ENCODE data around the gene TMEM271.

Gene TMEM271

GRCh38 chr4:622996-623913 is 47.2 kb upstream of the TMEM271 start:
- TF ChIP-seq CTCF (IDR thresholded peaks at IDR 0.05; ENCODE audit: low read depth, low read length), result no peak

DNA sequence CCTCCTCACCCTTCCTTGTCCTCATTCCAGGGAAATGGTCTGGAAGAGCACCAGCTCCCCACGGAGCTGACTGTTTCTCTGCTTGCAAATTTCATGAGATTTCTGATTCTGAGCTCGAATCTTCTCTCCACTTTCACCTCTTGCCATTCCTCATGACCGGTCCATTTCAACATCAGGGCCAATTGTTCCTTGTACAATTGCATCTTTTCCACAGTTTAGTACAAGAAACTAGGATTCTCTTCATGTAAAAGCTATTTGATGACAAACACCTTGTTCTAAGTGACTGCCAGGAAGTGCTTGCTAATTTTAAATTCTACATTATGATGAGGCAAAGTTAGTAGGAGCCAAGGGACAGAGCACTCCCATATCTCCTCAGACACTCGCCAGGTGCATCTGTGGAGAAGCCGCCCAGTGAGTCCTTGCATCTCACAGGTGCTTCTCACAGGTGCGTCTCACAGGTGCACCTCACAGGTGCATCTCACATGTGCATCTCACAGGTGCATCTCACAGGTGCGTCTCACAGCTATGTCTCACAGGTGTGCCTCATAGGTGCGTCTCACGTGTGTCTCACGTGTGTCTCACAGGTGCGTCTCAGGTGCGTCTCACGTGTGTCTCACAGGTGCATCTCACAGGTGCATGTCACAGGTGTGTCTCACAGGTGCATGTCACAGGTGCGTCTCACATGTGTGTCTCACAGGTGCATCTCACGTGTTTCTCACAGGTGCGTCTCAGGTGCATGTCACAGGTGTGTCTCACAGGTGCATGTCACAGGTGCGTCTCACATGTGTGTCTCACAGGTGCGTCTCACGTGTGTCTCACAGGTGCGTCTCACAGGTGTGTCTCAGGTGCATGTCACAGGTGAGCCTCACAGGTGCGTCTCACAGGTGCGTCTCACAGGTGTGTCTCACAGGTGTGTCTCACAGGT is 46.2 kb upstream of the TMEM271 start:
- Histone ChIP-seq H3K4me3 (ENCODE audit: low read depth, low read length) (no peak overlapping the region), H3K36me3 (no peaks in the 10 kb centered on the region), H3K27ac (no peak overlapping the region), H3K27me3 (ENCODE audit: insufficient read depth, low read depth, severe bottlenecking) (no peaks in the 10 kb centered on the region), H3K9me3 (ENCODE audit: severe bottlenecking) (no peaks in the 10 kb centered on the region)
- TF ChIP-seq CTCF (IDR thresholded peaks at IDR 0.05; ENCODE audit: low read depth, low read length), result no peak
- DNase-seq, result no peak

More at GRCh38 chr4:622996-623913, 47.2 kb upstream of the TMEM271 start:
- H3K4me3 ChIP-seq (ENCODE audit: low read depth, low read length), result no peak overlapping the region
- peaks cover 5% of the 10 kb centered on the region for H3K36me3 ChIP-seq
- no peaks in the 10 kb centered on the region for H3K27me3 ChIP-seq (ENCODE audit: insufficient read depth, low read depth, severe bottlenecking)
- no peak overlapping the region for H3K27ac ChIP-seq
- no peak for DNase-seq
- H3K9me3 ChIP-seq (ENCODE audit: severe bottlenecking), result no peaks in the 10 kb centered on the region

DNA sequence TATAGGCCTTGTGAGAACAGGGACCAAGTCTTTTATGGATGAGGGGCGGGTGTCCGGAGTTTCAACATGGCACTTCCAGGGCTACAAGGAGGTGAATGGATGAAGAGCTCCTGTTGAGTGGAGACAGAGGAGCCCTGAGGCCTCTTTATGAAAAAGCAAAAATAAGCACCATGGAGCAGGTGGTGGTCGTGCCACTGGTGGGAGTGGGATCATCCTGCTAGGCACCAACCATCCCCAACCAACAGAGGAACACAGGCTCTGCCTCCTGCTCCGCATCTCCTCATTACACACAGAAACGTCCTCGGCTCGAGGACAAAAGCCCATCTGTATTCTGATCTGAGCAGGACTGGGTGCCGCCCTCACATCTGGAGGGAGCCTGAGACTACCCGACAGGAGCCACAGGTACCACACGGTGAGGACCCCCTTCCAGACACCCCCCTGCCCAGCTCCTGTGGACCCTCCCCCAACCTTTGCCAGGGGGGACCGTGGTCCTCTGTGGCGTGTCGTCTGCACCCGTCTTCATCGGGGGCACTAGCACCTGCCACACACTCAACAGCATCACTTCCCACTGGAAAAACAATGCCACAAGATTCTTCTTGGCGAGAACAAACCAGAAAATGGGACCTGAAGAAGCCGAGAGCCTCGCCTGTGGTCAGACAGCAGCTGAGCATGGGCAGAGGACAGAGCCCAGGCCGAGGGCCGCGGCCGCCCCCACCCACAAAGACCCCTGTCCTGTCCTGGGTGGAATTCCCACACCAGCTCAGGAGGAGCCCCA is 45.4 kb upstream of the TMEM271 start:
- Histone ChIP-seq H3K27ac (no peak overlapping the region), H3K4me3 (ENCODE audit: low read depth, low read length) (no peak overlapping the region), H3K27me3 (ENCODE audit: insufficient read depth, low read depth, severe bottlenecking) (no peaks in the 10 kb centered on the region), H3K36me3 (no peaks in the 10 kb centered on the region), H3K9me3 (ENCODE audit: severe bottlenecking) (no peaks in the 10 kb centered on the region)
- no peak for TF ChIP-seq CTCF (IDR thresholded peaks at IDR 0.05; ENCODE audit: low read depth, low read length)
- no peak for DNase-seq

DNA sequence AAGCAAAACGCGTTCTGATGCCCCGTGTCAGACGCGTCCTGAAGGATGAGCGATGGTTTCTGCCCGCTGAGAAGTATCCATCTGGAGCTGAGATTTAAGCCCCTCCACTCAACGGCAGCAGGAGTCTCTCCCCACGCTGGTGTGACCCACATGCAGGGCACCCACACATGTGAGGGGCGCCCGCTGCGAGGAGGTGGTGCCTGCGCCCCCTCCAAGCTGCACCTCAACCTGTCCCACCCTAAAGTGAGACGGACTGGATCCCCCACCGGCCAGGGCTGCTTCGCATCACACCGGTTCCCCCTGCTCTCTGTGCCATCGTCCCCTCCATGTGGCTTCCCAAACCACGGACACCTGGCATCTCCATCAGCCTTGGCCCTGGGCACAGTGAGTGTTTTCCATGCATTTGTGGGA is 44.8 kb upstream of the TMEM271 start:
- Histone ChIP-seq H3K27ac (no peak overlapping the region), H3K27me3 (ENCODE audit: insufficient read depth, low read depth, severe bottlenecking) (no peaks in the 10 kb centered on the region), H3K4me3 (ENCODE audit: low read depth, low read length) (no peak overlapping the region), H3K36me3 (no peaks in the 10 kb centered on the region), H3K9me3 (ENCODE audit: severe bottlenecking) (no peaks in the 10 kb centered on the region)
- DNase-seq, result no peak
- no peak for TF ChIP-seq CTCF (IDR thresholded peaks at IDR 0.05; ENCODE audit: low read depth, low read length)

DNA sequence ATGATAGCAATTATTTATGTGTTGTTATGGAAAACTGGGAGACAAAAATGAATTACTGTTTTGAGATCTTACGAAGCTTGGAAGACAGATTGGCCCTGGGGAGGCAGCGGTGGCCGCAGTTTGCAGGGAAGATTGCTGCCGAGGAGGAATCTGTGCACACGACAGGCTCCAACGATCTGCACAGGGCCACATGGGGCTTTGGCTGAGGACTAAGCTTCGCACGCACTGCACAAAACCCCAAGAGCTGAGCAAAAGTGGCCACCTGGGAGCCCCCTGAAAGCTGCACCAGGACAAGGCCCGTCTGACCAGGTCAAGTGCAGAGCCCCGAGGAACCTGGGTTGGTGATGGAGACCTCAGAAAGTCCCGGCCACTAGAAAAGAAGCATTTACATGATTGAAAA is 44.1 kb upstream of the TMEM271 start:
- no peak for DNase-seq
- H3K27ac ChIP-seq, result no peak overlapping the region

More for the DNA sequence above, 44.1 kb upstream of the TMEM271 start:
- peaks cover 2% of the 10 kb centered on the region for H3K9me3 ChIP-seq (ENCODE audit: severe bottlenecking)
- H3K36me3 ChIP-seq, result no peaks in the 10 kb centered on the region
- no peaks in the 10 kb centered on the region for H3K27me3 ChIP-seq (ENCODE audit: insufficient read depth, low read depth, severe bottlenecking)
- TF ChIP-seq CTCF (IDR thresholded peaks at IDR 0.05; ENCODE audit: low read depth, low read length), result no peak
- H3K4me3 ChIP-seq (ENCODE audit: low read depth, low read length), result no peak overlapping the region
